Astrocyte (in vitro differentiated cells and primary cell): Measurements from ENCODE around the gene TMEM130. TPM values are rescaled to one million over a fixed set of nuclear protein-coding genes. Genes with fewer than 3 reads are reported as not detected.

Experiments
- DNase-seq: peaks from one replicate; pipeline ENCODE4 v3.0.0-alpha.2; 2010; ENCODE audit warnings: low read depth
- FAIRE-seq: peaks from 2 replicates; lab custom pipeline; 2011; peaks lifted over from hg19 to GRCh38; lab: Jason Lieb, UNC
- H2AFZ ChIP-seq: 2 replicates; pipeline ENCODE4 v1.6.0; 2012; ENCODE audit warnings: low read depth, low read length, inconsistent platforms
- H3K27ac ChIP-seq: 2 replicates; pipeline ENCODE4 v1.5.1; 2011; ENCODE audit warnings: low read depth, low read length, inconsistent platforms
- H3K27me3 ChIP-seq: 2 replicates; pipeline ENCODE4 v1.6.0; 2011; ENCODE audit warnings: low read length, inconsistent platforms; ENCODE audit not compliant: insufficient read depth
- H3K36me3 ChIP-seq: 2 replicates; pipeline ENCODE4 v1.5.1; 2011; ENCODE audit warnings: low read length, inconsistent platforms; ENCODE audit not compliant: insufficient read depth
- H3K4me1 ChIP-seq: 2 replicates; pipeline ENCODE4 v1.5.1; 2011; ENCODE audit warnings: low read length, inconsistent platforms; ENCODE audit not compliant: insufficient read depth
- H3K4me2 ChIP-seq: 2 replicates; pipeline ENCODE4 v1.6.0; 2012; ENCODE audit warnings: low read length, inconsistent platforms
- H3K4me3 ChIP-seq: 2 replicates; pipeline ENCODE4 v1.5.1; 2011; ENCODE audit warnings: low read depth, mild to moderate bottlenecking, low read length, inconsistent platforms; ENCODE audit not compliant: insufficient read depth
- H3K79me2 ChIP-seq: 2 replicates; pipeline ENCODE4 v1.6.0; 2012; ENCODE audit warnings: mild to moderate bottlenecking, low read length, inconsistent platforms; ENCODE audit not compliant: insufficient read depth
- H3K9ac ChIP-seq: 2 replicates; pipeline ENCODE4 v1.6.0; 2012; ENCODE audit warnings: mild to moderate bottlenecking, low read length, inconsistent platforms
- H3K9me3 ChIP-seq: 2 replicates; pipeline ENCODE4 v1.5.1; 2012; ENCODE audit warnings: low read depth, mild to moderate bottlenecking, low read length, inconsistent platforms; ENCODE audit not compliant: insufficient read depth
- H4K20me1 ChIP-seq: 2 replicates; pipeline ENCODE4 v1.6.0; 2012; ENCODE audit warnings: low read length, inconsistent platforms; ENCODE audit not compliant: insufficient read depth
- H3K27ac Mint-ChIP-seq: one replicate; pipeline ENCODE4 v1.8.0; 2021; ENCODE audit warnings: mild to moderate bottlenecking, mixed read lengths; ENCODE audit not compliant: unreplicated experiment
- H3K27me3 Mint-ChIP-seq: one replicate; pipeline ENCODE4 v1.8.0; 2021; ENCODE audit warnings: low read depth, mixed read lengths; ENCODE audit not compliant: unreplicated experiment
- H3K36me3 Mint-ChIP-seq: one replicate; pipeline ENCODE4 v1.8.0; 2021; ENCODE audit warnings: low read depth, mixed read lengths; ENCODE audit not compliant: unreplicated experiment
- H3K4me1 Mint-ChIP-seq: one replicate; pipeline ENCODE4 v1.8.0; 2021; ENCODE audit warnings: low read depth, mixed read lengths; ENCODE audit not compliant: unreplicated experiment
- H3K4me3 Mint-ChIP-seq: one replicate; pipeline ENCODE4 v1.8.0; 2021; ENCODE audit warnings: mild to moderate bottlenecking, moderate library complexity, mixed read lengths; ENCODE audit not compliant: unreplicated experiment
- H3K9me3 Mint-ChIP-seq: one replicate; pipeline ENCODE4 v1.8.0; 2021; ENCODE audit warnings: mild to moderate bottlenecking, mixed read lengths; ENCODE audit not compliant: unreplicated experiment
- EZH2 ChIP-seq: IDR thresholded peaks from 2 replicates; pipeline ENCODE4 v1.6.1; 2012; ENCODE audit warnings: mild to moderate bottlenecking, low read length, inconsistent platforms; ENCODE audit not compliant: insufficient read depth
- total RNA-seq: library from RNA; stranded (reverse); gene quantifications from 2 replicates; pipeline ENCODE4 v1.2.1, GENCODE V29; 2021
- TF ChIP-seq, protein P1 (sequence below): IDR thresholded peaks from 2 replicates; pipeline ENCODE4 v1.5.1; 2011; ENCODE audit warnings: low read depth, mild to moderate bottlenecking, inconsistent platforms, low read length, moderate library complexity; ENCODE audit not compliant: insufficient read depth

The TMEM130 gene
- total RNA-seq, 1 donor from 2014 or later: 12.4 TPM

GRCh38 chr7:98877692-98878364 lies 8.0 kb upstream of the TMEM130 start:
- no peaks in the 10 kb centered on the region for H3K9me3 Mint-ChIP-seq
- peak overlapping the region; percentile 76 for H3K4me3 Mint-ChIP-seq
- Histone ChIP-seq H3K79me2 (peaks cover 42% of the 10 kb centered on the region), H3K36me3 (peaks cover 10% of the 10 kb centered on the region), H3K9ac (peak overlapping the region; percentile 99), H3K27ac (no peak overlapping the region), H4K20me1 (peaks cover 28% of the 10 kb centered on the region), H3K9me3 (no peaks in the 10 kb centered on the region), H3K4me2 (peak overlapping the region; percentile 100), H2AFZ (peak overlapping the region; percentile 96), H3K27me3 (no peaks in the 10 kb centered on the region), H3K4me3 (peak overlapping the region; percentile 96), H3K4me1 (peaks cover 8% of the 10 kb centered on the region)
- no peak for TF ChIP-seq EZH2
- TF ChIP-seq, protein P1, sequence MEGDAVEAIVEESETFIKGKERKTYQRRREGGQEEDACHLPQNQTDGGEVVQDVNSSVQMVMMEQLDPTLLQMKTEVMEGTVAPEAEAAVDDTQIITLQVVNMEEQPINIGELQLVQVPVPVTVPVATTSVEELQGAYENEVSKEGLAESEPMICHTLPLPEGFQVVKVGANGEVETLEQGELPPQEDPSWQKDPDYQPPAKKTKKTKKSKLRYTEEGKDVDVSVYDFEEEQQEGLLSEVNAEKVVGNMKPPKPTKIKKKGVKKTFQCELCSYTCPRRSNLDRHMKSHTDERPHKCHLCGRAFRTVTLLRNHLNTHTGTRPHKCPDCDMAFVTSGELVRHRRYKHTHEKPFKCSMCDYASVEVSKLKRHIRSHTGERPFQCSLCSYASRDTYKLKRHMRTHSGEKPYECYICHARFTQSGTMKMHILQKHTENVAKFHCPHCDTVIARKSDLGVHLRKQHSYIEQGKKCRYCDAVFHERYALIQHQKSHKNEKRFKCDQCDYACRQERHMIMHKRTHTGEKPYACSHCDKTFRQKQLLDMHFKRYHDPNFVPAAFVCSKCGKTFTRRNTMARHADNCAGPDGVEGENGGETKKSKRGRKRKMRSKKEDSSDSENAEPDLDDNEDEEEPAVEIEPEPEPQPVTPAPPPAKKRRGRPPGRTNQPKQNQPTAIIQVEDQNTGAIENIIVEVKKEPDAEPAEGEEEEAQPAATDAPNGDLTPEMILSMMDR: no peak
- no peak for DNase-seq
- H3K27ac Mint-ChIP-seq: no peak overlapping the region
- FAIRE-seq: no peak
- no peaks in the 10 kb centered on the region for H3K27me3 Mint-ChIP-seq
- no peaks in the 10 kb centered on the region for H3K36me3 Mint-ChIP-seq
- no peaks in the 10 kb centered on the region for H3K4me1 Mint-ChIP-seq

DNA sequence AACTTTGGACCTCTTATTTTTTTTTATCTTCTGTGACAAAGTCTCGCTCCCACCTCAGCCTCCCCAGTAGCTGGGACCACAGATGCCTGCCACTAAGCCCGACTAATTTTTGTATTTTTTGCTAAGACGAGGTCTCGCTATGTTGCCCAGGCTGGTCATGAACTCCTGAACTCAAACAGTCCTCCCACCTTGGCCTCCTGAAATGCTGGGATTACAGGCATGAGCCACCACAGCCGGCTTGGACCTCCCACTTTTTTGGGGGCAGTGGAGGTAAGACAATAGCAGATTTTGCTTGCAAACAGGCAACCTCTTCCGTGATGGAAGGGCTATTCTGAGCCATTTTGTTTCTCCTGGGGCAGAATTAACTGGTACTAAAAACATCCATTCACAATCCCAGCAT lies 7.3 kb upstream of the TMEM130 start:
- TF ChIP-seq, protein P1: no peak
- Histone ChIP-seq H4K20me1 (peaks cover 22% of the 10 kb centered on the region), H3K79me2 (peaks cover 36% of the 10 kb centered on the region), H3K4me2 (no peak overlapping the region), H3K9me3 (no peaks in the 10 kb centered on the region), H2AFZ (no peak overlapping the region), H3K4me3 (no peak overlapping the region), H3K9ac (no peak overlapping the region), H3K36me3 (peaks cover 8% of the 10 kb centered on the region), H3K4me1 (peaks cover 8% of the 10 kb centered on the region), H3K27me3 (no peaks in the 10 kb centered on the region), H3K27ac (no peak overlapping the region)
- no peak for FAIRE-seq
- Mint-ChIP-seq H3K9me3 (no peaks in the 10 kb centered on the region), H3K4me3 (peak overlapping the region; percentile 76), H3K27ac (no peak overlapping the region), H3K4me1 (no peaks in the 10 kb centered on the region), H3K27me3 (no peaks in the 10 kb centered on the region), H3K36me3 (no peaks in the 10 kb centered on the region)
- no peak for DNase-seq

GRCh38 chr7:98875501-98875900 lies 5.7 kb upstream of the TMEM130 start:
- Histone ChIP-seq H3K9ac (no peak overlapping the region), H2AFZ (no peak overlapping the region), H4K20me1 (peaks cover 15% of the 10 kb centered on the region), H3K4me3 (no peak overlapping the region), H3K9me3 (no peaks in the 10 kb centered on the region), H3K36me3 (no peaks in the 10 kb centered on the region), H3K4me1 (peaks cover 8% of the 10 kb centered on the region), H3K27me3 (no peaks in the 10 kb centered on the region), H3K79me2 (peaks cover 22% of the 10 kb centered on the region), H3K27ac (no peak overlapping the region), H3K4me2 (no peak overlapping the region)
- Mint-ChIP-seq H3K27ac (no peak overlapping the region), H3K4me1 (no peaks in the 10 kb centered on the region), H3K9me3 (no peaks in the 10 kb centered on the region), H3K27me3 (no peaks in the 10 kb centered on the region), H3K4me3 (no peak overlapping the region), H3K36me3 (no peaks in the 10 kb centered on the region)
- TF ChIP-seq EZH2: no peak
- TF ChIP-seq, protein P1: no peak
- no peak for FAIRE-seq
- DNase-seq: no peak
